ENCODE results near the gene PTPRD.

Gene PTPRD

DNA sequence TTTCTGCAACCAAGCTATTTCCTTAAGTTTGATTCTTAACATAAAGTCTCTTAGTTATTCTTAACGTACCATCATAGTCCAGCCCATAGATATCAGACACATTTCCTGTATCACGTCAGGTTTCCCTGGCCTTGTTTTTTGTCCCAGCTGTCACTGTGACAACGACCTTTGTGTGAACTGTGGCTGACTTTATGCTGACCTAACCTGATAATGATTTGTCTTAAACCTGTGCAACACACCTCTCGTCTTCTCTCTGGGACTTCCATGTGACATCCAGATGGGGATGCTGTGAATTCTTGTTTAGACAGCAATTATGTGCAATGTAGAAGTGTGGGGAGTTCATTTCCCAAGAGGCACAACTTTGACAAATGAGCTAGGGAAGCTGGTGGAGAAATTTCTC is 662.8 kb downstream of the PTPRD start:
- Histone ChIP-seq H3K36me3 (ENCODE audit: low read length) (no peaks in the 10 kb centered on the region), H4K20me1 (ENCODE audit: low read depth, low read length) (no peaks in the 10 kb centered on the region), H3K4me2 (ENCODE audit: low read depth, low read length, poor library complexity, severe bottlenecking) (no peak overlapping the region), H3K9me3 (ENCODE audit: insufficient read depth, low read length) (no peaks in the 10 kb centered on the region), H3K27ac (ENCODE audit: low read depth, low read length) (no peak overlapping the region), H3K27me3 (ENCODE audit: low read length) (no peaks in the 10 kb centered on the region), H3K4me3 (ENCODE audit: insufficient read depth, low read length, poor library complexity, severe bottlenecking) (no peak overlapping the region), H3K79me2 (ENCODE audit: insufficient read depth, low read length) (no peaks in the 10 kb centered on the region), H3F3A (ENCODE audit: insufficient read depth) (no peaks in the 10 kb centered on the region), H2AFZ (ENCODE audit: low read depth, low read length, severe bottlenecking) (no peak overlapping the region), H3K9ac (ENCODE audit: low read length) (no peak overlapping the region), H3K9me2 (replicated peaks; ENCODE audit: insufficient read depth, low read length) (no peaks in the 10 kb centered on the region)
- TF ChIP-seq, protein P1, sequence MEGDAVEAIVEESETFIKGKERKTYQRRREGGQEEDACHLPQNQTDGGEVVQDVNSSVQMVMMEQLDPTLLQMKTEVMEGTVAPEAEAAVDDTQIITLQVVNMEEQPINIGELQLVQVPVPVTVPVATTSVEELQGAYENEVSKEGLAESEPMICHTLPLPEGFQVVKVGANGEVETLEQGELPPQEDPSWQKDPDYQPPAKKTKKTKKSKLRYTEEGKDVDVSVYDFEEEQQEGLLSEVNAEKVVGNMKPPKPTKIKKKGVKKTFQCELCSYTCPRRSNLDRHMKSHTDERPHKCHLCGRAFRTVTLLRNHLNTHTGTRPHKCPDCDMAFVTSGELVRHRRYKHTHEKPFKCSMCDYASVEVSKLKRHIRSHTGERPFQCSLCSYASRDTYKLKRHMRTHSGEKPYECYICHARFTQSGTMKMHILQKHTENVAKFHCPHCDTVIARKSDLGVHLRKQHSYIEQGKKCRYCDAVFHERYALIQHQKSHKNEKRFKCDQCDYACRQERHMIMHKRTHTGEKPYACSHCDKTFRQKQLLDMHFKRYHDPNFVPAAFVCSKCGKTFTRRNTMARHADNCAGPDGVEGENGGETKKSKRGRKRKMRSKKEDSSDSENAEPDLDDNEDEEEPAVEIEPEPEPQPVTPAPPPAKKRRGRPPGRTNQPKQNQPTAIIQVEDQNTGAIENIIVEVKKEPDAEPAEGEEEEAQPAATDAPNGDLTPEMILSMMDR (IDR thresholded peaks at IDR 0.05; ENCODE audit: insufficient read depth, low read length, poor library complexity, severe bottlenecking) = no peak
- TF ChIP-seq EZH2phosphoT487 (conservative IDR thresholded peaks at IDR 0.05; ENCODE audit: low read length) = no peak

DNA sequence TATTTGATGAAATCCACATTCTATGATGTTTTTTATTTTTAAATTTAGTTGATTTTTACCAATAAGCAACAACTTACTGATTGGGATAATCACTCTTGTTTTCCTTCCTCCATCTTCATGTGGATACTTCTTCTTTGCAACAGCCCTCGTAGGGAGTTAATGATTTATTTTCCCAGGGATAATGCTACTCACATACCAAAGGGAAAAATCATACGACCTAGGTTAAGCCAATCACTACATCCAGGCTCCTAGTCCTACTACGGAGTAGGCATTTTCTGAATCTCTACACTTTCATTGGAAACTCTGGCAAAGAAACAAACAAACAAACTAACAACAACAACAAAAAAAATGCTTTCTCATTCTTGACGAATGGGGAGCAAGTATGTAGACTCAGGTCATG is 663.4 kb downstream of the PTPRD start:
- Histone ChIP-seq H3K79me2 (ENCODE audit: insufficient read depth, low read length) (no peaks in the 10 kb centered on the region), H3K27me3 (ENCODE audit: low read length) (no peaks in the 10 kb centered on the region), H3K9me3 (ENCODE audit: insufficient read depth, low read length) (no peaks in the 10 kb centered on the region), H3F3A (ENCODE audit: insufficient read depth) (no peaks in the 10 kb centered on the region), H2AFZ (ENCODE audit: low read depth, low read length, severe bottlenecking) (no peak overlapping the region), H3K27ac (ENCODE audit: low read depth, low read length) (no peak overlapping the region), H3K9ac (ENCODE audit: low read length) (no peak overlapping the region), H4K20me1 (ENCODE audit: low read depth, low read length) (no peaks in the 10 kb centered on the region), H3K36me3 (ENCODE audit: low read length) (no peaks in the 10 kb centered on the region), H3K9me2 (replicated peaks; ENCODE audit: insufficient read depth, low read length) (no peaks in the 10 kb centered on the region), H3K4me2 (ENCODE audit: low read depth, low read length, poor library complexity, severe bottlenecking) (no peak overlapping the region), H3K4me3 (ENCODE audit: insufficient read depth, low read length, poor library complexity, severe bottlenecking) (no peak overlapping the region)
- TF ChIP-seq EZH2phosphoT487 (conservative IDR thresholded peaks at IDR 0.05; ENCODE audit: low read length) = no peak
- TF ChIP-seq, protein P1 (IDR thresholded peaks at IDR 0.05; ENCODE audit: insufficient read depth, low read length, poor library complexity, severe bottlenecking) = no peak

DNA sequence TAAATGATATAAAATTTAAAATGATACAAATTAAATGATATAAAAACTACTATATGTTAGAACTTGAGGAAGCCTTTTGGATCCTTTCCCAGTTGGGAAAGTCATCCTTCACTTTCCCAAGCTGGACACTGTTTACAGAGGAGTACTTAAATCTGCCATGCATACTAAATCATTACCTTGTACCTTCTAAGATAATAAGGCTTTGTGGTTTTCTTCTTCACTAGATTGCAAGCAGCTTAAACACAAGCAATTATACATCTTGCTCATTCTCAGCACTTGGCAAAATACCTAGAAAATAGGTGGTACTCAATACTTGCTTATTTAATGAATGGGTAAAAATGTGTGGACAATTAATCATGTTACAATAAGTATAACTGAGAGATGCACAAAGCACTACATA is 666.8 kb downstream of the PTPRD start:
- no peak overlapping the region for H3K27ac ChIP-seq (ENCODE audit: low read depth, low read length)
- no peak overlapping the region for H3K9ac ChIP-seq (ENCODE audit: low read length)
- H4K20me1 ChIP-seq (ENCODE audit: low read depth, low read length) = no peaks in the 10 kb centered on the region
- no peaks in the 10 kb centered on the region for H3K9me3 ChIP-seq (ENCODE audit: insufficient read depth, low read length)
- no peaks in the 10 kb centered on the region for H3K9me2 ChIP-seq (replicated peaks; ENCODE audit: insufficient read depth, low read length)
- no peak overlapping the region for H3K4me3 ChIP-seq (ENCODE audit: insufficient read depth, low read length, poor library complexity, severe bottlenecking)
- H3K79me2 ChIP-seq (ENCODE audit: insufficient read depth, low read length) = no peaks in the 10 kb centered on the region
- no peaks in the 10 kb centered on the region for H3F3A ChIP-seq (ENCODE audit: insufficient read depth)
- H3K27me3 ChIP-seq (ENCODE audit: low read length) = no peaks in the 10 kb centered on the region
- TF ChIP-seq, protein P1 (IDR thresholded peaks at IDR 0.05; ENCODE audit: insufficient read depth, low read length, poor library complexity, severe bottlenecking) = no peak
- H2AFZ ChIP-seq (ENCODE audit: low read depth, low read length, severe bottlenecking) = no peak overlapping the region
- H3K36me3 ChIP-seq (ENCODE audit: low read length) = no peaks in the 10 kb centered on the region
- H3K4me2 ChIP-seq (ENCODE audit: low read depth, low read length, poor library complexity, severe bottlenecking) = no peak overlapping the region
